ENCODE data around the gene AGBL4.

- TF ChIP-seq JUND (IDR thresholded peaks at IDR 0.05; ENCODE audit: borderline replicate concordance, low read depth, low read length) = no peak
- TF ChIP-seq JUND (tag; IDR thresholded peaks at IDR 0.05; ENCODE audit: borderline replicate concordance, low read depth, low read length) = no peak
- no peak for TF ChIP-seq CAMTA2 (CRISPR knock-in tag; conservative IDR thresholded peaks at IDR 0.05)
Observed at GRCh38 chr1:48688102-48688760, 1335.5 kb downstream of the AGBL4 start.
